SK-MEL-5 (cell line): ENCODE measurements around the gene TMCC2. TPM values are rescaled to one million over a fixed set of nuclear protein-coding genes. Genes with fewer than 3 reads are reported as not detected.

Experiments used
- DNase-seq: peaks from one replicate; pipeline ENCODE4 v3.0.0-alpha.2; 2016; ENCODE audit warnings: low read depth, low spot score
- in situ Hi-C: cut with HindIII; loops from 2 replicates; pipeline ENCODE4 v1.10.0; 2016; ENCODE audit warnings: low sequenced_read_pairs, high pct_unique_total_duplicates, low pct_unique_long_range_greater_than_20kb
- total RNA-seq: library from RNA; depleted of rRNA; stranded (reverse); fragments of >200 nt; shearing (Covaris generic); gene quantifications from 2 replicates; pipeline ENCODE4 v1.2.3, GENCODE V29; 2014

TMCC2 gene
- total RNA-seq, 1 experiment from 2014 or later = 22.1 TPM

- DNase-seq = no peak
Observed at GRCh38 chr1:205208811-205209210, 18.9 kb upstream of the TMCC2 start.

GRCh38 chr1:205210756-205211168, 17.0 kb upstream of the TMCC2 start:
- DNase-seq = no peak
- in situ Hi-C loops = no loop called here

More at GRCh38 chr1:205208811-205209210, 18.9 kb upstream of the TMCC2 start:
- in situ Hi-C loops = no loop called here

GRCh38 chr1:205211169-205211838, 16.4 kb upstream of the TMCC2 start, which contains the start of gene DSTYK:
TSS of gene DSTYK (minus strand) at chr1:205211702. CDS start at chr1:205211535, 167 bp downstream.
- peak; percentile 98 for DNase-seq
- in situ Hi-C loops = no loop called here

DNA sequence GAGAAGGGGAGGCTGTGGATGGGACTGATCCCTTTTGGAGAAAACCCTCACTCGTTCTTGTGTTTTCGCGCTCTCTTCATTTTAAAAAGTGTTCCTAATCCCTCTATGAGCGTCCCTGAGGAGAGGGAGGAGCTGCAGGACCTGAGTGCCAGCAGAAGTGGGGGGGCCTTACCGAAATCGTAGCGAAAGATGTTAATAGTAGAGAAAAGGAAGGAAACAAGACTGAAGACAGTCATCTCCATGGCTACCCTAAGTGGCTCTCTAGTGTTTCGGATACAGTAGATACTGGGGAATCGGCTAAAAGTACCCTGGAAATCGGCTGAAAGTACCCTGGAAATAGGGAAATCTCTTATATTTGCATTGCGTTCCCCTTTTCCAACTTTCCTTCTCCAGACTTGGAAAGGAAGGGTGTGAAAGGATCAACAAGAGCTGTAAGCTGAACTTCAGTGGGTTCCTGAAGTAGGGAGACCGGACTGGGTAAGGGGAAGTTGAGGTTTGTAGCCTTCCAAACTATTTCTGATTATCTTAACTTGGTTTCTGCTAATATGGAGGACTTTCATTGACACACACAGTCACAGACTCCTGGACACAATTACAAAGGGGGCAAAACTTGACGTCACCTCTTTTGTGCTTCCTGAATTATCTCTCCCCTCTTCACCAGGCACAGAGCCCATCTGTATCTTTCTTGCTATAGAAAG, 15.8 kb upstream of the TMCC2 start:
- in situ Hi-C loops = no loop called here
- DNase-seq = no peak

DNA sequence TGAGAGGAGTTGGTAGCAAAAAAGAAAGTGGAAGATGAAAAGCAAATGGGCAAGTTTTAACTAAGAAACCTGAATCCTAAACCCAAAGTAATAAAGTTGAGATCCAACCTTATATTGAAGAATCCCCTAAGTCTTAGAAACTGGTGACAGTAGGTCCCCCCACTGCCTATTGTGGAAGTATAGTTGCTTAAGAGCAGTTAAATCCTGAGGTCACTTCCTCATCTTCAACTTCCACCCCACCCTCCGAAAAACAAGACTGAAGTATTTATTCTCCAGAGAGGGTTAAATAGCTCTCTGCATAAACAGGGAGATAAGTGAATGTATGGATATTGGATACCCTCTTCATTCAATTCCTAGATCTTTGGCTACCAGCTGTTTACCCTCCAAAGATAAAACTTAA, 13.0 kb upstream of the TMCC2 start:
- DNase-seq = no peak
- in situ Hi-C loops = no loop called here

- in situ Hi-C loops = no loop called here
Observed at GRCh38 chr1:205216588-205216987, 11.2 kb upstream of the TMCC2 start.

GRCh38 chr1:205217418-205217817, 10.3 kb upstream of the TMCC2 start:
- in situ Hi-C loops = no loop called here
- peak; percentile 38 for DNase-seq

More at GRCh38 chr1:205216588-205216987, 11.2 kb upstream of the TMCC2 start:
- no peak for DNase-seq

- DNase-seq = peak; percentile 97
Observed at GRCh38 chr1:205220421-205220820, 7.3 kb upstream of the TMCC2 start.

DNA sequence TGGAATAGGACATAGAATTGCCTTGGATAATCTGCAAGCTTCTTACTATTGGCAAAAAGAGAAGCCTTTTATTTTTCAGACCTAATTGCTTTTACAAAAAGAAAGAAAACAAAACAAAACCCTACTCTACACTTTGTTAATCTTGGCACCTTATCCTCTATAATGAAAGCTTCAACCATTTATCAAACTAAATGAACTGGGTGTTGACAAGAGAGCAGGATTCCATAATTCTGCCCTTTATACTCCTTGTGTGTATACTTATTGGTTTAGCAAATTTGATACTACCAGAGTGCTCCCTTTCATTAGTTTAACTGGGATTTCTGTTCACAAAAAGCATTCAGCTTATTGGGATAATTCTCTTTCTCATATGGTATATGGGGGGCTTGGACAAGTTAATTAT, 3.0 kb upstream of the TMCC2 start:
- in situ Hi-C loops = no loop called here
- no peak for DNase-seq

More at GRCh38 chr1:205220421-205220820, 7.3 kb upstream of the TMCC2 start:
- in situ Hi-C loops = no loop called here

DNA sequence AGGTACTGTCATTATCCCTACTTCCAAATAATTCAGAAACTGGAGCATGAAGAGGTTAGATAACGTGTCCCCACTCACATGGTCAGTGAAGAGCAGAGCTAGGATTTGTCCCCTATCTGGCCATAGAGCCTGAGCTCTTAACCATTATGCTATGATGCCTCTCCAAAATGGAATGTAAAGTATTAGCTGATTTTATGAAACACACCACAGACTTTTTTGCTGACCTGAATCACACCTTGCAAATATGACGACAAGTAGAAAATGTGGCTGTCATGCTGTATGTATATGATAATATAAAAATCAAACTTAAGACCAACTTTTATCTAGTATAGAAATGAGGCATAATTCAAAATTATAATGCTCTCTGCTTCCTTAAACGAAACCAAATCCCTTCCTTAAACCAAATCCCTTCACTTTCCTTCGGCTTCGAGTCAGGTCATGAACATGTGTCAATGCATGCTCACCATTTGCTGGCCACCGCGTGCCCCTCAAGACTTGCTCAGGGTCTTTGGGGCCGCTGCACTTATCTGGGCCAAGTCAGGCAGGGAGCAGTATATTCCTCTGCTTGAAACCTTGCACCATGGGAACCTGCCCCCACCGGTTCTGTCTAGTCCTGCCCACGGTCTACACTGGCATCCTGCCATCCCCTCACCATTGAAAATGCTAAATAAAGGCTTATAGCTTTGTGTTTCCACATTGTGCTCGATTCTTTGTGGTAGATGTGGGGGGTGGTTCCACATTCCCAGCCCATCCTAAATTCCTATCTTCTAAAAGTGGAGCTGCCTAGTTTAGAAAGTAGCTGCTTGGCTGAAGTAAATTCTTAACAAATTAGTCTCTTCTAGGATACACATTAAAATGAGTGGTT, 1.6 kb upstream of the TMCC2 start:
- DNase-seq = no peak
- in situ Hi-C loops = no loop called here

DNA sequence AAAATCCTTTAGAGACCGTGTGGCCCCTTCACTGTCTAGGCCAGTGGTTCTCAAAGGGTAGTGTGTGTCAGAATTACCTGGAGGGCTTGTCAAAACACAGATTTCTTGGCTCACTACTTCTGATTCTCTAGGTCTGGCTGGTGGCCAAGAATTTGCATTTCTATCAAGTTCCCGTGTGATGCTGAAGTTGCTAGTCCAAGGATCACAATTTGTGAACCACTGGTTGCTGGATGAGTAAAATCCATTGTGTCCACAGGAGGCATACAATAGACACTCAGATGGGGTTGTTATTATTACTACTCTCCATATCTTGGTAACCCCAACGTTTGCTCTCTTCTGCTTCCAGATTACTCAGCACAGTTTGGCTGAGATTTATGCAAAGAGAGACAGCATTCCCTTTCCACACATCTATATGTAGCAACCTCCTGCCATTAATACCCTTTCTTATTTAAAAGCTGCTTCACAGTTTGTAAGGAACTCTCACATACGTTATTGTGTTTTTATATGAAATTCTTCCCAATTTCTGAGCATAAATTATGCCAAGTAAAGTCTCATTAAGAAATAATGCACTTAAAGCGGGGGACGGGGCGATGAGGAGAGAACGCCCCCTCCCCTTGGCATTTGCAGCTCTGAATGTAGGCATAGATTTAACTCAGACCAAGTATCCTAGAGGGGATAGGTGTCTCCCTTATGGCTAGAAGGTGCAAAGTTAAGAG, 720 bp upstream of the TMCC2 start:
- peak; percentile 82 for DNase-seq
- in situ Hi-C loops = no loop called here

DNA sequence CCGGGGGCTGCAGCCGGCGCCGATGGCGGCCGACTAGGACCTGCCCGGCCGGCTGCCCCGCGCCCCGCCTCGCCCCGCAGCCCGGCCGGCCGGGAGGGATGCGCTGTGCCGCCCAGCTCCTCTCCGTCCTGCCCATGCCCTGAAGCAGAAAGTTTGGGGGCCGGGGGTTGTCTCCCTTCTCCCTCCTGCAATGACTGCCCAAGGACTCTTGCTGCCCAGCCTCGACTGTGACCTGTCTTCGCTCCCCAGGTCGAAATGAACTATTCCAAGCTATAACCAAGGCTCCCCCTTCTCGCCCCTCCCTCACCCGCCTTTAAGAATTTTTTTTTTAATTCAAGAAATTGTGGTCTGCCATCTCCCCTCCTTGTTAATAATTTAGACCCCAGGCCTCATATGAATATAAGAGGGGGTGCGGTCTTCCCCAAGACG, 361 bp downstream of the TMCC2 start:
- in situ Hi-C loops = no loop called here

DNA sequence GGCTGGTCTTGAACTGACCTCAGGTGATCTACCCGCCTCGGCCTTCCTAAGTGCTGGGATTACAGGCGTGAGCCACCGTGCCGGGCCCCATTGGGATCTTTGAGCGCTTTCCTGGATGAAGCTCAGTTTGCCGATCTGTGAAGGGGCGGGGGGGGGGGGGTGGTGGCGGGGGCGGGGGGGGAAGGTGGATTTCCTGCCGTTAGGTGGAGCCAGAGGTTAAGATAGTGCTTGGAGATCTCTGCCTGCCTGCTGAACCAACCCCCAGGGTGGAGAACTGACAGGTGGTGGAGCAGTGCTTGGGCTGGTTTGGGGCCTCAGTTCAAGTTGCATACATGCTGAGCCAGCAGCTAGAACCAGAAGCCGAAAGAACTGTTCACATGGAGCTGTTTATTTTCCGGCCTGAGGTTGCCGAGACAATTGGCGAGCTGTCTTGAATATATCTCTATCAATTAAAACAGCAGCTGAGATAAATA, 1.7 kb downstream of the TMCC2 start:
- peak; percentile 81 for DNase-seq
- in situ Hi-C loops = no loop called here

More for the DNA sequence above, 361 bp downstream of the TMCC2 start:
- DNase-seq = no peak

DNA sequence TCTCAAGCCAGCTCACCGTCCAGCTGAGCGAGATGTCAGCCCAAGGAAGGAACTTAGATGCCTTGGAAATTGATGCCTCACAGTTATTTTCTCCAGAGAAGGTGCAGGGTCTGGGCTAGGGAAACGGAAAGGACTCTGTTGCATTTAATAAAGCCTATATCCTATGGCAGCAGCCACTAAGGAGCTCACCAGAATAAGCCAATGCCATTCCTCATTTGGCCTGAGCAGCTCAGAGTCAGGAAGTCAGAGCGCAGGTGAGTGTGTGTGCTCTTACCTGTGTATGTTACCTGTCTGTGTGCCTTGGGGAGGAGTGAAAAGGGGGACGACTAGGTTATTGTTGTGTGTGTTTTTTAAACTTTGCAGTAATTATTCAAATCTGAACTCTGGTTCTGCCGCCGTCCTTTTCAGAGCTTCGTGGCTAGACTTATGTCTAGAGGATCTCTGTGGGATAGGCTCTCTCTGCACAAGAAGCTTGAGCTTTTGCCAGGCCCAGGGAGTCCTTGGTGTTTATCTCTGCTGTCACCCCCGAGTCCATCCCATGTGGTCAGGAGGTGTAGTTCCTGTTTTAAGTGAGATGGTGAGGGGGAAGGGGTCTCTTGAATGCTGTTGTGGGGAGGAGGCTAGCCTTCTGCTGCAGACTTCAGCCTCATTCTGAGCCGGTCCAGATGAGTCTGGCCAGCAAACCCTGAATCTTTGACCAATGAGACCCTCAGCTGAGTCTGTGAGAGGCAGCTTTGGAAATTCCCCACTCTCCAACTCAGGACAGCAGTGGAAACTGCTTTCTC, 2.4 kb downstream of the TMCC2 start:
- in situ Hi-C loops = no loop called here
- no peak for DNase-seq

DNA sequence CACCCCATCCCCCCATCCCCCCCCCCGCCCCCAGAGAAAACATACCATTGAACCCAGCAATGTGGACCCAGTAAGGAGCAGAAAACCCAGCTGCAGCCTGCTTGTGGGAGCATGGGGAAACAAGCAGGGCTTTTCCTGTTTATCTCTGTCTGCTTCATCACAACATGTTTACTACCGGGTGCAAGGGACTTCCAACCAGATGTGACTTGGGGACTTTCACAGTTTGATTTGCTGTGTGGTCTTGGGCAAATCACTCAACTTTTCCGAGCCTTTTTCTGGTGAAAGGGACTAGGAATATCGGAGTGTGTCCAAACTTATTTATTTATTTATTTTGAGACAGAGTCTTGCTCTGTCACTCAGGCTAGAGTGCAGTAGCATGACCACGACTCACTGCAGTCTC, 3.2 kb downstream of the TMCC2 start:
- no peak for DNase-seq
- in situ Hi-C loops = no loop called here

- in situ Hi-C loops = no loop called here
Observed at GRCh38 chr1:205232127-205232820, 4.5 kb downstream of the TMCC2 start.

More at GRCh38 chr1:205232127-205232820, 4.5 kb downstream of the TMCC2 start:
- no peak for DNase-seq
